DND-41 (cell line): ENCODE measurements around the gene RNF114.
"Not testable (repeated sequence)": the region's sequence is repeated elsewhere in the genome, so short reads cannot be mapped to it uniquely, and the experiment has no call there.

ENCODE experiments used
- ATAC-seq: fragments of 200-7000 bp; cut with Tn5 transposase; 3 replicates; pipeline ENCODE4 v1.9.1; 2021; ENCODE audit warnings: low read depth; ENCODE audit not compliant: insufficient read depth
- DNase-seq: peaks from one replicate; pipeline ENCODE4 v3.0.0-alpha.2; 2020
- H2AFZ ChIP-seq: 2 replicates; pipeline ENCODE4 v1.6.0; 2012; ENCODE audit warnings: low read depth, low read length
- H3K27ac ChIP-seq: 2 replicates; pipeline ENCODE4 v1.5.1; 2012; ENCODE audit warnings: low read length, inconsistent platforms
- H3K27me3 ChIP-seq: fragments of 200-600 bp; sonication (generic); 2 replicates; pipeline ENCODE4 v1.6.0; 2012; ENCODE audit warnings: low read length, mild to moderate bottlenecking, inconsistent platforms; ENCODE audit not compliant: insufficient read depth, poor library complexity
- H3K36me3 ChIP-seq: 2 replicates; pipeline ENCODE4 v1.5.1; 2012; ENCODE audit warnings: low read length, inconsistent platforms; ENCODE audit not compliant: insufficient read depth
- H3K4me1 ChIP-seq: 2 replicates; pipeline ENCODE4 v1.5.1; 2012; ENCODE audit warnings: mild to moderate bottlenecking, low read length; ENCODE audit not compliant: insufficient read depth
- H3K4me2 ChIP-seq: 2 replicates; pipeline ENCODE4 v1.6.0; 2012; ENCODE audit warnings: mild to moderate bottlenecking, moderate library complexity, low read length, inconsistent platforms; ENCODE audit not compliant: insufficient read depth
- H3K4me3 ChIP-seq, 2 experiments: fragments of 200-600 bp in 1 of 2; shearing (Covaris generic) in 1 of 2; 2 replicates each; pipeline ENCODE4 v1.5.1; 2012 to 2016; ENCODE audit warnings: inconsistent platforms in 2 of 2, low read length in 2 of 2, mild to moderate bottlenecking in 2 of 2, low read depth in 1 of 2, moderate library complexity in 1 of 2
- H3K79me2 ChIP-seq: 2 replicates; pipeline ENCODE4 v1.6.0; 2012; ENCODE audit warnings: low read length, inconsistent platforms; ENCODE audit not compliant: insufficient read depth
- H3K9ac ChIP-seq: 2 replicates; pipeline ENCODE4 v1.6.0; 2012; ENCODE audit warnings: low read depth, mild to moderate bottlenecking, inconsistent platforms, low read length, moderate library complexity
- H3K9me3 ChIP-seq: 2 replicates; pipeline ENCODE4 v1.5.1; 2012; ENCODE audit warnings: low read length, moderate library complexity, mild to moderate bottlenecking, inconsistent platforms; ENCODE audit not compliant: insufficient read depth, severe bottlenecking
- H4K20me1 ChIP-seq: 2 replicates; pipeline ENCODE4 v1.6.0; 2012; ENCODE audit warnings: low read length; ENCODE audit not compliant: insufficient read depth
- EZH2 ChIP-seq: IDR thresholded peaks from 3 replicates; pipeline ENCODE4 v1.6.1; 2012; ENCODE audit warnings: borderline replicate concordance, low read depth, mild to moderate bottlenecking, moderate library complexity, low read length, inconsistent platforms; ENCODE audit not compliant: severe bottlenecking
- TF ChIP-seq, protein P1 (sequence below): IDR thresholded peaks from 2 replicates; pipeline ENCODE4 v1.5.1; 2012; ENCODE audit warnings: borderline replicate concordance, low read length, moderate library complexity, mild to moderate bottlenecking; ENCODE audit not compliant: poor library complexity, severe bottlenecking; ENCODE audit errors: extremely low read depth

The RNF114 gene

GRCh38 chr20:49892817-49893216 is 43.4 kb upstream of the RNF114 start:
- H3K36me3 ChIP-seq, result peaks cover 17% of the 10 kb centered on the region
- no peak overlapping the region for H3K9ac ChIP-seq
- ATAC-seq (no peak), DNase-seq (no peak)
- no peak overlapping the region for H3K4me3 ChIP-seq
- no peak overlapping the region for H3K4me2 ChIP-seq
- no peaks in the 10 kb centered on the region for H3K27me3 ChIP-seq
- no peaks in the 10 kb centered on the region for H3K79me2 ChIP-seq
- no peak overlapping the region for H3K27ac ChIP-seq
- TF ChIP-seq, protein P1, sequence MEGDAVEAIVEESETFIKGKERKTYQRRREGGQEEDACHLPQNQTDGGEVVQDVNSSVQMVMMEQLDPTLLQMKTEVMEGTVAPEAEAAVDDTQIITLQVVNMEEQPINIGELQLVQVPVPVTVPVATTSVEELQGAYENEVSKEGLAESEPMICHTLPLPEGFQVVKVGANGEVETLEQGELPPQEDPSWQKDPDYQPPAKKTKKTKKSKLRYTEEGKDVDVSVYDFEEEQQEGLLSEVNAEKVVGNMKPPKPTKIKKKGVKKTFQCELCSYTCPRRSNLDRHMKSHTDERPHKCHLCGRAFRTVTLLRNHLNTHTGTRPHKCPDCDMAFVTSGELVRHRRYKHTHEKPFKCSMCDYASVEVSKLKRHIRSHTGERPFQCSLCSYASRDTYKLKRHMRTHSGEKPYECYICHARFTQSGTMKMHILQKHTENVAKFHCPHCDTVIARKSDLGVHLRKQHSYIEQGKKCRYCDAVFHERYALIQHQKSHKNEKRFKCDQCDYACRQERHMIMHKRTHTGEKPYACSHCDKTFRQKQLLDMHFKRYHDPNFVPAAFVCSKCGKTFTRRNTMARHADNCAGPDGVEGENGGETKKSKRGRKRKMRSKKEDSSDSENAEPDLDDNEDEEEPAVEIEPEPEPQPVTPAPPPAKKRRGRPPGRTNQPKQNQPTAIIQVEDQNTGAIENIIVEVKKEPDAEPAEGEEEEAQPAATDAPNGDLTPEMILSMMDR, result no peak
- no peak for TF ChIP-seq EZH2
- H3K4me1 ChIP-seq, result no peaks in the 10 kb centered on the region
- no peak overlapping the region for H2AFZ ChIP-seq
- peaks cover 15% of the 10 kb centered on the region for H4K20me1 ChIP-seq
- H3K9me3 ChIP-seq, result no peaks in the 10 kb centered on the region

DNA sequence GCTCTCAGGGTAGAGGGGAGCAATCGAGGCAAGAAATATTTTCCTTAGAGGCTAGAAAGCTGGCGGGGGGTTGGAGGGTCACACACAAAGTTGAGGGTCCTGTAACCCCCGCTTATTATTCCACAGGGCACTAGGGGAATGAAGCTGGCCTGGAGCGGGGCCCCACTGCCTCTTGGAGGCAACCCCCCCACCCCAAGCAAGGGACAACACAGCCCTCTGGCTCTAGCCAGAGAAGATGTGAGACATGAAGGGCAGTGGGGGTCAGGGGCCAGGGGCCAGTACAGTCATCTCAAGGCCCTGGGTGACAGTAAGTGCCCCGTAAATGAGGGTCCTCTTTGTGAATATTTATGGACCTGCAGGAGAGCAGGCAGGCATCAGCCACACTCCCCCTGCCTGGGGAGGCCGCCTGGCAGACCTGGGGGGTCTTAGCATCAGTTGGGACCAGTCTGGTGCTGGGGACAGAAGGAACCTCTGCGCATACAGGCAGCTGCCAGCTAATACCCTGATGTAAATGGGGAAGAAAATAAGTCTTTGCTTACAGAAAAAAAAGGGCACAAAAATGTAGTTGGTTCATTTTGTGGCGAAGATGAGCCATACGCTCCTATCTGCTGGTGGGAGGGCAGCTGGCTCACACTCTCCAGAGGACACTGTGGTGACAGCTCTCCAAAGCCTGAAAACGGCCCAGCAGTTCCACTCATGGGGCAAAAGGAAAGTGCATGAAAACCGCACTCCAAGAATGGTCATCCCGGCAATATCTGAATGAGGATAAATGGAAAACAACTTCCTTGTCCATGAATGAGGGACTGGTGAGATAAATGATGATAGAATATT is 42.7 kb upstream of the RNF114 start:
- peaks cover 11% of the 10 kb centered on the region for H3K36me3 ChIP-seq
- DNase-seq (no peak), ATAC-seq (no peak)
- TF ChIP-seq EZH2, result no peak
- TF ChIP-seq, protein P1, result no peak
- no peaks in the 10 kb centered on the region for H3K4me1 ChIP-seq
- H3K4me2 ChIP-seq, result no peak overlapping the region
- no peaks in the 10 kb centered on the region for H3K79me2 ChIP-seq
- H3K4me3 ChIP-seq, result no peak overlapping the region
- no peaks in the 10 kb centered on the region for H3K9me3 ChIP-seq
- no peak overlapping the region for H3K9ac ChIP-seq
- H3K27me3 ChIP-seq, result no peaks in the 10 kb centered on the region
- no peak overlapping the region for H2AFZ ChIP-seq
- peaks cover 15% of the 10 kb centered on the region for H4K20me1 ChIP-seq
- H3K27ac ChIP-seq, result no peak overlapping the region

- TF ChIP-seq, protein P1, result no peak
- no peak for TF ChIP-seq EZH2
Observed at GRCh38 chr20:49894073-49894470, 42.1 kb upstream of the RNF114 start.

GRCh38 chr20:49895474-49896093 is 40.6 kb upstream of the RNF114 start:
- not testable (repeated sequence) for H3K4me3 ChIP-seq, H3K36me3 ChIP-seq, H3K9ac ChIP-seq, H3K27me3 ChIP-seq, ATAC-seq, H4K20me1 ChIP-seq, H3K27ac ChIP-seq, H3K79me2 ChIP-seq, H3K9me3 ChIP-seq, H2AFZ ChIP-seq, H3K4me1 ChIP-seq, H3K4me2 ChIP-seq, DNase-seq

More at GRCh38 chr20:49894073-49894470, 42.1 kb upstream of the RNF114 start:
- Histone ChIP-seq H4K20me1 (peaks cover 14% of the 10 kb centered on the region), H3K27ac (no peak overlapping the region), H2AFZ (no peak overlapping the region), H3K36me3 (peaks cover 5% of the 10 kb centered on the region), H3K27me3 (no peaks in the 10 kb centered on the region), H3K4me2 (no peak overlapping the region), H3K4me1 (no peaks in the 10 kb centered on the region), H3K9ac (no peak overlapping the region), H3K79me2 (no peaks in the 10 kb centered on the region), H3K9me3 (no peaks in the 10 kb centered on the region), H3K4me3 (no peak overlapping the region)
- DNase-seq, result no peak
- ATAC-seq, result no peak
